GM12878 (cell line): ENCODE data around the gene GPC6. TPM values are rescaled to one million over a fixed set of nuclear protein-coding genes. Genes with fewer than 3 reads are reported as not detected.

Source experiments
- ATAC-seq: fragments of 200-7000 bp; cut with Tn5 transposase; 3 replicates; pipeline ENCODE4 v1.9.1; 2020; ENCODE audit warnings: mild to moderate bottlenecking, moderate library complexity
- BruUV-seq: library from RNA; stranded (reverse); fragments of 400-500 nt; replicated peaks from 2 replicates; lab custom pipeline; 2021; lab: Mats Ljungman, UMichigan
- CTCF ChIA-PET: fragments of 300-600 bp; sonication (Branson Sonifier 250); formaldehyde crosslinking; extraction: SDS; loops from one replicate; lab custom pipeline; 2021; ENCODE audit warnings: inconsistent platforms; lab: Yijun Ruan, JAX
- POLR2A ChIA-PET: fragments of 350-600 bp; formaldehyde crosslinking; extraction: SDS; loops from one replicate; lab custom pipeline; 2021; ENCODE audit warnings: inconsistent platforms; lab: Charles Lee
- RAD21 ChIA-PET: fragments of 300-600 bp; sonication (Branson Sonifier 250); formaldehyde crosslinking; loops from one replicate; lab custom pipeline; 2023; ENCODE audit warnings: antibody characterized with exemption; ENCODE audit not compliant: unreplicated experiment; lab: Charles Lee
- SMC1A ChIA-PET: fragments of 300-600 bp; sonication (Branson Sonifier 250); formaldehyde crosslinking; loops from one replicate; lab custom pipeline; 2023; ENCODE audit not compliant: unreplicated experiment, uncharacterized antibody; lab: Charles Lee
- DNase-seq: peaks from one replicate; pipeline ENCODE4 v3.0.0-alpha.2; 2011; ENCODE audit warnings: low read depth, low spot score
- FAIRE-seq: peaks from 3 replicates; lab custom pipeline; 2011; peaks lifted over from hg19 to GRCh38; lab: Jason Lieb, UNC
- H2AFZ ChIP-seq: 2 replicates; pipeline ENCODE4 v1.6.0; 2011; ENCODE audit warnings: low read depth, low read length, control low read depth; ENCODE audit not compliant: control insufficient read depth
- H3K27ac ChIP-seq: 2 replicates; pipeline ENCODE4 v1.5.1; 2011; ENCODE audit warnings: control low read depth; ENCODE audit not compliant: control insufficient read depth, insufficient read depth
- H3K27me3 ChIP-seq, 2 experiments: replicated peaks in 1 of 2; 2 replicates each; pipeline versions ENCODE4 v1.6.0 to v1.6.1; 2011; ENCODE audit warnings: low read length in 1 of 2; ENCODE audit not compliant: control insufficient read depth in 2 of 2, insufficient read depth in 2 of 2
- H3K36me3 ChIP-seq, 2 experiments: 2 replicates each; pipeline ENCODE4 v1.5.1; 2011; ENCODE audit warnings: low read length in 1 of 2; ENCODE audit not compliant: control insufficient read depth in 2 of 2, insufficient read depth in 2 of 2
- H3K4me1 ChIP-seq: 2 replicates; pipeline ENCODE4 v1.6.1; 2011; ENCODE audit warnings: mild to moderate bottlenecking, low read length, moderate library complexity, mixed read lengths; ENCODE audit not compliant: control insufficient read depth, insufficient read depth
- H3K4me2 ChIP-seq: 2 replicates; pipeline ENCODE4 v1.6.0; 2011; ENCODE audit warnings: control low read depth; ENCODE audit not compliant: control insufficient read depth, insufficient read depth
- H3K4me3 ChIP-seq: fragments of 200-600 bp; sonication (generic); 2 replicates; pipeline ENCODE4 v1.5.1; 2016
- H3K79me2 ChIP-seq: 2 replicates; pipeline ENCODE4 v1.6.0; 2011; ENCODE audit warnings: low read length; ENCODE audit not compliant: control insufficient read depth, insufficient read depth
- H3K9ac ChIP-seq: 2 replicates; pipeline ENCODE4 v1.8.0; 2011; ENCODE audit warnings: low read length, control low read depth, mixed read lengths; ENCODE audit not compliant: control insufficient read depth, insufficient read depth
- H3K9me3 ChIP-seq: replicated peaks from 3 replicates; pipeline ENCODE4 v1.5.1; 2011; ENCODE audit warnings: mild to moderate bottlenecking, low read length; ENCODE audit not compliant: control insufficient read depth, insufficient read depth
- H4K20me1 ChIP-seq: 2 replicates; pipeline ENCODE4 v1.6.0; 2011; ENCODE audit not compliant: control insufficient read depth, insufficient read depth
- CEBPB ChIP-seq, 2 experiments: fragments of 150-350 bp in 1 of 2; IDR thresholded peaks; 2 replicates each; pipeline ENCODE4 v1.6.1; 2012 to 2014; ENCODE audit warnings: low read depth in 2 of 2, low read length in 2 of 2, borderline replicate concordance in 1 of 2, inconsistent platforms in 1 of 2
- HDAC6 ChIP-seq: fragments of 200-600 bp; sonication (generic); IDR thresholded peaks from one replicate; pipeline ENCODE4 v1.8.0; 2017; ENCODE audit warnings: antibody characterized with exemption; ENCODE audit not compliant: unreplicated experiment
- KLF5 ChIP-seq: fragments of 450-650 bp; IDR thresholded peaks from 2 replicates; pipeline ENCODE4 v1.6.1; 2014; ENCODE audit warnings: mild to moderate bottlenecking; ENCODE audit not compliant: partially characterized antibody
- NFYA ChIP-seq: IDR thresholded peaks from 2 replicates; pipeline ENCODE4 v1.6.1; 2011; ENCODE audit warnings: low read depth, mild to moderate bottlenecking, low read length, improper control_type of control experiment, borderline replicate concordance
- NRF1 ChIP-seq: conservative IDR thresholded peaks from 2 replicates; pipeline ENCODE4 v1.6.1; 2011; ENCODE audit warnings: mild to moderate bottlenecking, low read depth, low read length, improper control_type of control experiment
- POLR2AphosphoS2 ChIP-seq: IDR thresholded peaks from 2 replicates; pipeline ENCODE4 v1.6.1; 2011; ENCODE audit warnings: low read depth, mild to moderate bottlenecking, low read length, improper control_type of control experiment, moderate library complexity
- POU2F2 ChIP-seq: IDR thresholded peaks from 3 replicates; pipeline ENCODE4 v1.6.1; 2011; ENCODE audit warnings: low read depth, mild to moderate bottlenecking, low read length, borderline replicate concordance
- SREBF1 ChIP-seq: IDR thresholded peaks from 2 replicates; pipeline ENCODE4 v1.6.1; 2012; ENCODE audit warnings: mild to moderate bottlenecking, low read length
- TAF1 ChIP-seq: IDR thresholded peaks from 2 replicates; pipeline ENCODE4 v1.6.1; 2011; ENCODE audit warnings: mild to moderate bottlenecking, low read depth, low read length, borderline replicate concordance
- WGBS: methylation state at CpG from one replicate; pipeline ENCODE4 v1.1.6; 2016; ENCODE audit warnings: low lambda C conversion rate; ENCODE audit not compliant: insufficient replicate concordance, insufficient coverage; ENCODE audit errors: missing lambda C conversion rate; 5-methylcytosine and 5-hydroxymethylcytosine counted together
- in situ Hi-C: fragments of 300-500 bp; cut with MboI; formaldehyde crosslinking; loops from 9 replicates; pipeline ENCODE4 v1.14.3; 2018; ENCODE audit warnings: mixed read lengths
- intact Hi-C: fragments of 100-400 bp; cut with micrococcal nuclease; formaldehyde crosslinking; loops from one replicate; pipeline ENCODE4 v1.14.2; 2022; ENCODE audit not compliant: unreplicated experiment
- polyA plus RNA-seq, 11 experiments: library from polyadenylated mRNA; depleted of rRNA in 4 of 11; unstranded in 6 of 11; stranded (reverse) in 5 of 11; fragments of >200 nt; fragmentation: Nextera tagmentation in 4 of 11; fragmentation: Illumina TruSeq in 1 of 11; extraction: Ambion mirVana in 4 of 11; extraction: Trizol in 1 of 11; gene quantifications; 1 replicate in 1 of 11; 2 replicates in 10 of 11; pipeline versions ENCODE4 v1.2.1 to v1.2.3, GENCODE V29; 2011 to 2016; ENCODE audit warnings: inconsistent platforms in 2 of 11, missing spikeins in 2 of 11, low read depth in 1 of 11
- total RNA-seq, 4 experiments: library from RNA; depleted of rRNA in 3 of 4; stranded (reverse); fragments of >200 nt in 3 of 4; fragmentation: Illumina TruSeq in 1 of 4; extraction: Trizol in 1 of 4; gene quantifications; 2 replicates each; pipeline versions ENCODE4 v1.2.1 to v1.2.3, GENCODE V29; 2013 to 2021
- TF ChIP-seq, protein P1 (sequence below): IDR thresholded peaks from 2 replicates; pipeline ENCODE4 v1.6.1; 2011; ENCODE audit warnings: borderline replicate concordance, low read depth, mild to moderate bottlenecking, moderate library complexity, mixed read lengths, low read length; ENCODE audit not compliant: insufficient read depth; ENCODE audit errors: extremely low read length
- TF ChIP-seq, protein P2 (sequence below): fragments of 450-650 bp; formaldehyde crosslinking; IDR thresholded peaks from 2 replicates; pipeline ENCODE4 v1.5.0; 2022; ENCODE audit warnings: mild to moderate bottlenecking, missing genetic modification characterization
- TF ChIP-seq, protein P3 (sequence below): fragments of 450-650 bp; formaldehyde crosslinking; IDR thresholded peaks from 2 replicates; pipeline ENCODE4 v1.4.0; 2020; ENCODE audit warnings: mild to moderate bottlenecking, moderate library complexity

Gene GPC6
- total and polyA plus RNA-seq, 10 of the 15 experiments (the other 5 are each of a cell fraction or from before 2014, with no cell fraction given) = 0.03 to 0.04 (median 0.03) TPM; not detected in 7

DNA sequence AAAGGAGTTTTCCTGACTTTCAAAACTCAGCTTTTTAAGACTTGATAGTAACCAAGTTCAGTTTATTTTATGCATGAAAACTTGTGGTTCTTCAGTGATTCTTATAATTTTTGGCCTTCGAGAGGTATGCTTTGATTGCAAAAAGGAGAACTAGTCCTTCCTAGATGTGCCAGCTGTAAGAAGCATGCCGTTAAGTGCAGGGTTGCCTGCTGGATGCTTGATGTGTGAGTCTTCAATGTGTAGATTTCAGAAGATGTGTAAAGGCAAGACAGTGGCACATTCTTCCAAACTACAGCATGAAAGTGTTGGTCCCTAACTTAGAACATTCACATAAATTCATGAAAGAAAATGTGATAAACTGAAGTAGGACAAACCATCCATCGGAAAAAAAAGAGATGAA lies 720.4 kb downstream of the GPC6 start:
- 2% methylated on average over 3 of the region's 3 CpGs for WGBS
- Histone ChIP-seq H3K27me3 (no peaks in the 10 kb centered on the region), H3K9ac (no peak overlapping the region), H2AFZ (no peak overlapping the region), H3K27ac (no peak overlapping the region), H3K4me3 (no peak overlapping the region), H4K20me1 (no peaks in the 10 kb centered on the region), H3K36me3 (no peaks in the 10 kb centered on the region), H3K79me2 (no peaks in the 10 kb centered on the region), H3K4me1 (no peaks in the 10 kb centered on the region), H3K9me3 (no peaks in the 10 kb centered on the region), H3K4me2 (no peak overlapping the region)
- no TSS peak for BruUV-seq
- FAIRE-seq = no peak
- ChIA-PET POLR2A (no interaction called here), CTCF (no interaction called here), SMC1A (no interaction called here), RAD21 (no interaction called here)
- TF ChIP-seq KLF5 = no peak
- no peak for TF ChIP-seq HDAC6
- TF ChIP-seq NRF1 = no peak
- no peak for TF ChIP-seq CEBPB (IDR thresholded peaks at IDR 0.05; ENCODE audit: borderline replicate concordance in 1 of 2, low read depth in 2 of 2, low read length in 2 of 2)
- TF ChIP-seq POU2F2 = no peak
- no peak for TF ChIP-seq NFYA
- TF ChIP-seq POLR2AphosphoS2 = no peak
- no peak for TF ChIP-seq TAF1
- TF ChIP-seq, protein P1, sequence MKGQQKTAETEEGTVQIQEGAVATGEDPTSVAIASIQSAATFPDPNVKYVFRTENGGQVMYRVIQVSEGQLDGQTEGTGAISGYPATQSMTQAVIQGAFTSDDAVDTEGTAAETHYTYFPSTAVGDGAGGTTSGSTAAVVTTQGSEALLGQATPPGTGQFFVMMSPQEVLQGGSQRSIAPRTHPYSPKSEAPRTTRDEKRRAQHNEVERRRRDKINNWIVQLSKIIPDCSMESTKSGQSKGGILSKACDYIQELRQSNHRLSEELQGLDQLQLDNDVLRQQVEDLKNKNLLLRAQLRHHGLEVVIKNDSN = no peak
- TF ChIP-seq, protein P2, sequence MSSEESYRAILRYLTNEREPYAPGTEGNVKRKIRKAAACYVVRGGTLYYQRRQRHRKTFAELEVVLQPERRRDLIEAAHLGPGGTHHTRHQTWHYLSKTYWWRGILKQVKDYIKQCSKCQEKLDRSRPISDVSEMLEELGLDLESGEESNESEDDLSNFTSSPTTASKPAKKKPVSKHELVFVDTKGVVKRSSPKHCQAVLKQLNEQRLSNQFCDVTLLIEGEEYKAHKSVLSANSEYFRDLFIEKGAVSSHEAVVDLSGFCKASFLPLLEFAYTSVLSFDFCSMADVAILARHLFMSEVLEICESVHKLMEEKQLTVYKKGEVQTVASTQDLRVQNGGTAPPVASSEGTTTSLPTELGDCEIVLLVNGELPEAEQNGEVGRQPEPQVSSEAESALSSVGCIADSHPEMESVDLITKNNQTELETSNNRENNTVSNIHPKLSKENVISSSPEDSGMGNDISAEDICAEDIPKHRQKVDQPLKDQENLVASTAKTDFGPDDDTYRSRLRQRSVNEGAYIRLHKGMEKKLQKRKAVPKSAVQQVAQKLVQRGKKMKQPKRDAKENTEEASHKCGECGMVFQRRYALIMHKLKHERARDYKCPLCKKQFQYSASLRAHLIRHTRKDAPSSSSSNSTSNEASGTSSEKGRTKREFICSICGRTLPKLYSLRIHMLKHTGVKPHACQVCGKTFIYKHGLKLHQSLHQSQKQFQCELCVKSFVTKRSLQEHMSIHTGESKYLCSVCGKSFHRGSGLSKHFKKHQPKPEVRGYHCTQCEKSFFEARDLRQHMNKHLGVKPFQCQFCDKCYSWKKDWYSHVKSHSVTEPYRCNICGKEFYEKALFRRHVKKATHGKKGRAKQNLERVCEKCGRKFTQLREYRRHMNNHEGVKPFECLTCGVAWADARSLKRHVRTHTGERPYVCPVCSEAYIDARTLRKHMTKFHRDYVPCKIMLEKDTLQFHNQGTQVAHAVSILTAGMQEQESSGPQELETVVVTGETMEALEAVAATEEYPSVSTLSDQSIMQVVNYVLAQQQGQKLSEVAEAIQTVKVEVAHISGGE (CRISPR knock-in tag) = no peak
- TF ChIP-seq SREBF1 = no peak
- TF ChIP-seq, protein P3, sequence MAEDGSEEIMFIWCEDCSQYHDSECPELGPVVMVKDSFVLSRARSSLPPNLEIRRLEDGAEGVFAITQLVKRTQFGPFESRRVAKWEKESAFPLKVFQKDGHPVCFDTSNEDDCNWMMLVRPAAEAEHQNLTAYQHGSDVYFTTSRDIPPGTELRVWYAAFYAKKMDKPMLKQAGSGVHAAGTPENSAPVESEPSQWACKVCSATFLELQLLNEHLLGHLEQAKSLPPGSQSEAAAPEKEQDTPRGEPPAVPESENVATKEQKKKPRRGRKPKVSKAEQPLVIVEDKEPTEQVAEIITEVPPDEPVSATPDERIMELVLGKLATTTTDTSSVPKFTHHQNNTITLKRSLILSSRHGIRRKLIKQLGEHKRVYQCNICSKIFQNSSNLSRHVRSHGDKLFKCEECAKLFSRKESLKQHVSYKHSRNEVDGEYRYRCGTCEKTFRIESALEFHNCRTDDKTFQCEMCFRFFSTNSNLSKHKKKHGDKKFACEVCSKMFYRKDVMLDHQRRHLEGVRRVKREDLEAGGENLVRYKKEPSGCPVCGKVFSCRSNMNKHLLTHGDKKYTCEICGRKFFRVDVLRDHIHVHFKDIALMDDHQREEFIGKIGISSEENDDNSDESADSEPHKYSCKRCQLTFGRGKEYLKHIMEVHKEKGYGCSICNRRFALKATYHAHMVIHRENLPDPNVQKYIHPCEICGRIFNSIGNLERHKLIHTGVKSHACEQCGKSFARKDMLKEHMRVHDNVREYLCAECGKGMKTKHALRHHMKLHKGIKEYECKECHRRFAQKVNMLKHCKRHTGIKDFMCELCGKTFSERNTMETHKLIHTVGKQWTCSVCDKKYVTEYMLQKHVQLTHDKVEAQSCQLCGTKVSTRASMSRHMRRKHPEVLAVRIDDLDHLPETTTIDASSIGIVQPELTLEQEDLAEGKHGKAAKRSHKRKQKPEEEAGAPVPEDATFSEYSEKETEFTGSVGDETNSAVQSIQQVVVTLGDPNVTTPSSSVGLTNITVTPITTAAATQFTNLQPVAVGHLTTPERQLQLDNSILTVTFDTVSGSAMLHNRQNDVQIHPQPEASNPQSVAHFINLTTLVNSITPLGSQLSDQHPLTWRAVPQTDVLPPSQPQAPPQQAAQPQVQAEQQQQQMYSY (CRISPR knock-in tag) = no peak
- intact Hi-C loops = no loop called here
- DNase-seq = no peak
- no peak for ATAC-seq
- in situ Hi-C loops = no loop called here
